HepG2 (cell line): ENCODE data around the gene ZFAND3. TPM values are rescaled to one million over a fixed set of nuclear protein-coding genes. Genes with fewer than 3 reads are reported as not detected.

Experiments
- ATF7 ChIP-seq, 2 experiments: fragments of 450-650 bp in 1 of 2; sonication (generic) in 1 of 2; formaldehyde crosslinking in 1 of 2; IDR thresholded peaks; 2 replicates each; pipeline versions ENCODE4 v1.4.0 to v1.6.1; 2016 to 2020; ENCODE audit warnings: antibody characterized with exemption in 1 of 2, mild to moderate bottlenecking in 1 of 2, missing genetic modification reagents in 1 of 2
- ATRX ChIP-seq: sonication (generic); formaldehyde crosslinking; IDR thresholded peaks from 2 replicates; pipeline ENCODE4 v1.4.0; 2020; ENCODE audit warnings: missing genetic modification reagents, borderline replicate concordance
- DR1 ChIP-seq: sonication (generic); formaldehyde crosslinking; IDR thresholded peaks from 2 replicates; pipeline ENCODE4 v1.8.0; 2021; ENCODE audit warnings: mild to moderate bottlenecking, missing genetic modification reagents, inconsistent platforms
- HNF4A ChIP-seq: sonication (generic); formaldehyde crosslinking; IDR thresholded peaks from 2 replicates; pipeline ENCODE4 v1.4.0; 2020; ENCODE audit warnings: missing genetic modification reagents
- HOXA9 ChIP-seq: sonication (generic); formaldehyde crosslinking; IDR thresholded peaks from 2 replicates; pipeline ENCODE4 v1.8.1; 2022; ENCODE audit warnings: missing genetic modification reagents, mild to moderate bottlenecking, moderate library complexity, borderline replicate concordance
- NFYB ChIP-seq: sonication (generic); formaldehyde crosslinking; IDR thresholded peaks from 2 replicates; pipeline ENCODE4 v1.4.0; 2020; ENCODE audit warnings: missing genetic modification reagents
- POLR2G ChIP-seq: fragments of 200-400 bp; formaldehyde crosslinking; IDR thresholded peaks from 2 replicates; pipeline ENCODE4 v1.6.1; 2018; ENCODE audit warnings: mild to moderate bottlenecking, low read depth, low read length, moderate library complexity
- REL ChIP-seq: sonication (generic); formaldehyde crosslinking; conservative IDR thresholded peaks from 2 replicates; pipeline ENCODE4 v1.8.0; 2022; ENCODE audit warnings: mild to moderate bottlenecking, missing genetic modification reagents, moderate library complexity
- ZNF12 ChIP-seq: sonication (generic); formaldehyde crosslinking; IDR thresholded peaks from 2 replicates; pipeline ENCODE4 v1.5.0; 2020; ENCODE audit warnings: missing genetic modification reagents
- ZNF256 ChIP-seq: sonication (generic); formaldehyde crosslinking; conservative IDR thresholded peaks from 2 replicates; pipeline ENCODE4 v1.4.0; 2020; ENCODE audit warnings: missing genetic modification reagents
- ZNF260 ChIP-seq: sonication (generic); formaldehyde crosslinking; IDR thresholded peaks from 2 replicates; pipeline ENCODE4 v1.4.0; 2020; ENCODE audit warnings: missing genetic modification reagents, low read depth, mild to moderate bottlenecking, borderline replicate concordance
- ZNF326 ChIP-seq: sonication (generic); formaldehyde crosslinking; IDR thresholded peaks from 2 replicates; pipeline ENCODE4 v1.4.0; 2020; ENCODE audit warnings: missing genetic modification reagents, borderline replicate concordance
- polyA plus RNA-seq, 8 experiments: library from polyadenylated mRNA; depleted of rRNA in 3 of 8; stranded (reverse) in 7 of 8; unstranded in 1 of 8; fragments of >200 nt; fragmentation: Illumina TruSeq in 4 of 8; extraction: Trizol in 4 of 8; gene quantifications; 2 replicates each; pipeline versions ENCODE4 v1.2.1 to v1.2.3, GENCODE V29; 2011 to 2016; ENCODE audit warnings: low read depth in 4 of 8, missing spikeins in 1 of 8, mixed read lengths in 1 of 8; ENCODE audit not compliant: insufficient read depth in 1 of 8
- total RNA-seq, 5 experiments: library from RNA; depleted of rRNA; stranded (reverse); fragments of >200 nt; fragmentation: Illumina TruSeq; extraction: Trizol; gene quantifications; 2 replicates each; pipeline ENCODE4 v1.2.3, GENCODE V29; 2016; ENCODE audit warnings: low read depth in 1 of 5
- TF ChIP-seq, protein P1 (sequence below): sonication (generic); formaldehyde crosslinking; IDR thresholded peaks from 2 replicates; pipeline ENCODE4 v1.4.0; 2020; ENCODE audit warnings: missing genetic modification reagents, mild to moderate bottlenecking, borderline replicate concordance
- TF ChIP-seq, protein P2 (sequence below): sonication (generic); formaldehyde crosslinking; IDR thresholded peaks from 2 replicates; pipeline ENCODE4 v1.4.0; 2020; ENCODE audit warnings: missing genetic modification reagents, mild to moderate bottlenecking, borderline replicate concordance
- TF ChIP-seq, protein P3 (sequence below): fragments of 450-650 bp; IDR thresholded peaks from 2 replicates; pipeline ENCODE4 v1.6.1; 2017
- TF ChIP-seq, protein P4 (sequence below): sonication (generic); formaldehyde crosslinking; IDR thresholded peaks from 2 replicates; pipeline ENCODE4 v1.4.0; 2020; ENCODE audit warnings: missing genetic modification reagents
- TF ChIP-seq, protein P5 (sequence below): sonication (generic); formaldehyde crosslinking; IDR thresholded peaks from 2 replicates; pipeline ENCODE4 v1.8.0; 2022; ENCODE audit warnings: missing genetic modification reagents, mild to moderate bottlenecking, moderate library complexity, borderline replicate concordance
- TF ChIP-seq, protein P6 (sequence below): sonication (generic); formaldehyde crosslinking; IDR thresholded peaks from 2 replicates; pipeline ENCODE4 v1.5.1; 2020; ENCODE audit warnings: mild to moderate bottlenecking, missing genetic modification reagents, borderline replicate concordance

Gene ZFAND3
- total and polyA plus RNA-seq, 2 of the 13 experiments (the other 11 are each of a cell fraction or from before 2014, with no cell fraction given) = 16.4 to 17.1 TPM

DNA sequence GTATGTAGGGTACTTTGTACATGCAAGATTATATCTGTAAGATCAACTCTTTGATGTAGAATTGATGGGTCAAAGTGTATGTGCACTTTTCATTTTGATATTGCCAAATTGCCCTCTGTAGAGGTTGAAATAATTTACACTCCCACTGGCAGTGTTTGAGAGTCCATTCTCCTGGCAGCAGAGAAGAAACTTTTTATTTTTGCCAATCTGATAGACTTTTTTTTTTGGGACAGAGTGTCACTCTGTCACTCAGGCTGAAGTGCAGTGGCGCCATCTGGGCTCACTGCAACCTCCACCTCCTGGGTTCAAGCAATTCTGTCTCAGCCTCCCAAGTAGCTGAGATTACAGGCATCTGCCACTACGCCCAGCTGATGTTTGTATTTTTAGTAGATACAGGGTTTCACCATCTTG, 199.2 kb downstream of the ZFAND3 start (continued):
- no peak for TF ChIP-seq ATRX (CRISPR knock-in tag)
- no peak for TF ChIP-seq DR1 (CRISPR knock-in tag)
- TF ChIP-seq, protein P1, sequence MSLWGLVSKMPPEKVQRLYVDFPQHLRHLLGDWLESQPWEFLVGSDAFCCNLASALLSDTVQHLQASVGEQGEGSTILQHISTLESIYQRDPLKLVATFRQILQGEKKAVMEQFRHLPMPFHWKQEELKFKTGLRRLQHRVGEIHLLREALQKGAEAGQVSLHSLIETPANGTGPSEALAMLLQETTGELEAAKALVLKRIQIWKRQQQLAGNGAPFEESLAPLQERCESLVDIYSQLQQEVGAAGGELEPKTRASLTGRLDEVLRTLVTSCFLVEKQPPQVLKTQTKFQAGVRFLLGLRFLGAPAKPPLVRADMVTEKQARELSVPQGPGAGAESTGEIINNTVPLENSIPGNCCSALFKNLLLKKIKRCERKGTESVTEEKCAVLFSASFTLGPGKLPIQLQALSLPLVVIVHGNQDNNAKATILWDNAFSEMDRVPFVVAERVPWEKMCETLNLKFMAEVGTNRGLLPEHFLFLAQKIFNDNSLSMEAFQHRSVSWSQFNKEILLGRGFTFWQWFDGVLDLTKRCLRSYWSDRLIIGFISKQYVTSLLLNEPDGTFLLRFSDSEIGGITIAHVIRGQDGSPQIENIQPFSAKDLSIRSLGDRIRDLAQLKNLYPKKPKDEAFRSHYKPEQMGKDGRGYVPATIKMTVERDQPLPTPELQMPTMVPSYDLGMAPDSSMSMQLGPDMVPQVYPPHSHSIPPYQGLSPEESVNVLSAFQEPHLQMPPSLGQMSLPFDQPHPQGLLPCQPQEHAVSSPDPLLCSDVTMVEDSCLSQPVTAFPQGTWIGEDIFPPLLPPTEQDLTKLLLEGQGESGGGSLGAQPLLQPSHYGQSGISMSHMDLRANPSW = no peak
- TF ChIP-seq NFYB (CRISPR knock-in tag) = no peak
- TF ChIP-seq, protein P2, sequence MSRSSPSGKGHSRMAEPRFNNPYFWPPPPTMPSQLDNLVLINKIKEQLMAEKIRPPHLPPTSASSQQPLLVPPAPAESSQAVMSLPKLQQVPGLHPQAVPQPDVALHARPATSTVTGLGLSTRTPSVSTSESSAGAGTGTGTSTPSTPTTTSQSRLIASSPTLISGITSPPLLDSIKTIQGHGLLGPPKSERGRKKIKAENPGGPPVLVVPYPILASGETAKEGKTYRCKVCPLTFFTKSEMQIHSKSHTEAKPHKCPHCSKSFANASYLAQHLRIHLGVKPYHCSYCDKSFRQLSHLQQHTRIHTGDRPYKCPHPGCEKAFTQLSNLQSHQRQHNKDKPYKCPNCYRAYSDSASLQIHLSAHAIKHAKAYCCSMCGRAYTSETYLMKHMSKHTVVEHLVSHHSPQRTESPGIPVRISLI (CRISPR knock-in tag) = peak; percentile 74; the same call in 1 of the 2 replicates
- TF ChIP-seq, protein P3, sequence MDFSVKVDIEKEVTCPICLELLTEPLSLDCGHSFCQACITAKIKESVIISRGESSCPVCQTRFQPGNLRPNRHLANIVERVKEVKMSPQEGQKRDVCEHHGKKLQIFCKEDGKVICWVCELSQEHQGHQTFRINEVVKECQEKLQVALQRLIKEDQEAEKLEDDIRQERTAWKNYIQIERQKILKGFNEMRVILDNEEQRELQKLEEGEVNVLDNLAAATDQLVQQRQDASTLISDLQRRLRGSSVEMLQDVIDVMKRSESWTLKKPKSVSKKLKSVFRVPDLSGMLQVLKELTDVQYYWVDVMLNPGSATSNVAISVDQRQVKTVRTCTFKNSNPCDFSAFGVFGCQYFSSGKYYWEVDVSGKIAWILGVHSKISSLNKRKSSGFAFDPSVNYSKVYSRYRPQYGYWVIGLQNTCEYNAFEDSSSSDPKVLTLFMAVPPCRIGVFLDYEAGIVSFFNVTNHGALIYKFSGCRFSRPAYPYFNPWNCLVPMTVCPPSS = no peak
- TF ChIP-seq, protein P4, sequence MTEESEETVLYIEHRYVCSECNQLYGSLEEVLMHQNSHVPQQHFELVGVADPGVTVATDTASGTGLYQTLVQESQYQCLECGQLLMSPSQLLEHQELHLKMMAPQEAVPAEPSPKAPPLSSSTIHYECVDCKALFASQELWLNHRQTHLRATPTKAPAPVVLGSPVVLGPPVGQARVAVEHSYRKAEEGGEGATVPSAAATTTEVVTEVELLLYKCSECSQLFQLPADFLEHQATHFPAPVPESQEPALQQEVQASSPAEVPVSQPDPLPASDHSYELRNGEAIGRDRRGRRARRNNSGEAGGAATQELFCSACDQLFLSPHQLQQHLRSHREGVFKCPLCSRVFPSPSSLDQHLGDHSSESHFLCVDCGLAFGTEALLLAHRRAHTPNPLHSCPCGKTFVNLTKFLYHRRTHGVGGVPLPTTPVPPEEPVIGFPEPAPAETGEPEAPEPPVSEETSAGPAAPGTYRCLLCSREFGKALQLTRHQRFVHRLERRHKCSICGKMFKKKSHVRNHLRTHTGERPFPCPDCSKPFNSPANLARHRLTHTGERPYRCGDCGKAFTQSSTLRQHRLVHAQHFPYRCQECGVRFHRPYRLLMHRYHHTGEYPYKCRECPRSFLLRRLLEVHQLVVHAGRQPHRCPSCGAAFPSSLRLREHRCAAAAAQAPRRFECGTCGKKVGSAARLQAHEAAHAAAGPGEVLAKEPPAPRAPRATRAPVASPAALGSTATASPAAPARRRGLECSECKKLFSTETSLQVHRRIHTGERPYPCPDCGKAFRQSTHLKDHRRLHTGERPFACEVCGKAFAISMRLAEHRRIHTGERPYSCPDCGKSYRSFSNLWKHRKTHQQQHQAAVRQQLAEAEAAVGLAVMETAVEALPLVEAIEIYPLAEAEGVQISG (CRISPR knock-in tag) = no peak; the same call in 1 of the 2 replicates
- TF ChIP-seq, protein P5, sequence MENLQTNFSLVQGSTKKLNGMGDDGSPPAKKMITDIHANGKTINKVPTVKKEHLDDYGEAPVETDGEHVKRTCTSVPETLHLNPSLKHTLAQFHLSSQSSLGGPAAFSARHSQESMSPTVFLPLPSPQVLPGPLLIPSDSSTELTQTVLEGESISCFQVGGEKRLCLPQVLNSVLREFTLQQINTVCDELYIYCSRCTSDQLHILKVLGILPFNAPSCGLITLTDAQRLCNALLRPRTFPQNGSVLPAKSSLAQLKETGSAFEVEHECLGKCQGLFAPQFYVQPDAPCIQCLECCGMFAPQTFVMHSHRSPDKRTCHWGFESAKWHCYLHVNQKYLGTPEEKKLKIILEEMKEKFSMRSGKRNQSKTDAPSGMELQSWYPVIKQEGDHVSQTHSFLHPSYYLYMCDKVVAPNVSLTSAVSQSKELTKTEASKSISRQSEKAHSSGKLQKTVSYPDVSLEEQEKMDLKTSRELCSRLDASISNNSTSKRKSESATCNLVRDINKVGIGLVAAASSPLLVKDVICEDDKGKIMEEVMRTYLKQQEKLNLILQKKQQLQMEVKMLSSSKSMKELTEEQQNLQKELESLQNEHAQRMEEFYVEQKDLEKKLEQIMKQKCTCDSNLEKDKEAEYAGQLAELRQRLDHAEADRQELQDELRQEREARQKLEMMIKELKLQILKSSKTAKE (CRISPR knock-in tag) = no peak
- no peak for TF ChIP-seq HOXA9
- no peak for TF ChIP-seq ZNF260
- TF ChIP-seq, protein P6, sequence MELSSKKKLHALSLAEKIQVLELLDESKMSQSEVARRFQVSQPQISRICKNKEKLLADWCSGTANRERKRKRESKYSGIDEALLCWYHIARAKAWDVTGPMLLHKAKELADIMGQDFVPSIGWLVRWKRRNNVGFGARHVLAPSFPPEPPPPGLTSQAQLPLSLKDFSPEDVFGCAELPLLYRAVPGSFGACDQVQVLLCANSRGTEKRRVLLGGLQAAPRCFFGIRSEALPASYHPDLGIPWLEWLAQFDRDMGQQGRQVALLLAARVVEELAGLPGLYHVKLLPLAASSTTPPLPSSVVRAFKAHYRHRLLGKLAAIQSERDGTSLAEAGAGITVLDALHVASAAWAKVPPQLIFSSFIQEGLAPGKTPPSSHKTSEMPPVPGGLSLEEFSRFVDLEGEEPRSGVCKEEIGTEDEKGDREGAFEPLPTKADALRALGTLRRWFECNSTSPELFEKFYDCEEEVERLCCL = no peak
- no peak for TF ChIP-seq ATF7 (IDR thresholded peaks at IDR 0.05)
- TF ChIP-seq ATF7 (CRISPR knock-in tag; IDR thresholded peaks at IDR 0.05) = no peak
- TF ChIP-seq HNF4A = peak; percentile 39
- TF ChIP-seq REL (CRISPR knock-in tag) = no peak
- no peak for TF ChIP-seq ZNF12 (CRISPR knock-in tag)
- no peak for TF ChIP-seq POLR2G
- no peak for TF ChIP-seq ZNF326 (CRISPR knock-in tag)
- TF ChIP-seq ZNF256 (CRISPR knock-in tag) = no peak
